ENCODE data around the gene P2RY6.

The P2RY6 gene

GRCh38 chr11:73296501-73297230 lies 24.5 kb downstream of the P2RY6 start:
- no peaks in the 10 kb centered on the region for H3K36me3 ChIP-seq (ENCODE audit: control insufficient read depth, low read depth, low read length)
- peaks cover 7% of the 10 kb centered on the region for H3K4me1 ChIP-seq (ENCODE audit: control insufficient read depth, low read depth, low read length)
- no peak overlapping the region for H3K27ac ChIP-seq (ENCODE audit: low read length)
- no peak overlapping the region for H3K4me3 ChIP-seq (ENCODE audit: low read length)
- H3K9me3 ChIP-seq (ENCODE audit: control insufficient read depth, low read depth, low read length), result no peaks in the 10 kb centered on the region
- no peak overlapping the region for H3K9ac ChIP-seq (ENCODE audit: low read length)
- no peaks in the 10 kb centered on the region for H3K27me3 ChIP-seq (ENCODE audit: control insufficient read depth, insufficient read depth, low read length)

GRCh38 chr11:73297231-73297590 lies 25.1 kb downstream of the P2RY6 start:
- Histone ChIP-seq H3K9me3 (ENCODE audit: control insufficient read depth, low read depth, low read length) (no peaks in the 10 kb centered on the region), H3K27ac (ENCODE audit: low read length) (no peak overlapping the region), H3K4me3 (ENCODE audit: low read length) (no peak overlapping the region), H3K4me1 (ENCODE audit: control insufficient read depth, low read depth, low read length) (peaks cover 7% of the 10 kb centered on the region), H3K36me3 (ENCODE audit: control insufficient read depth, low read depth, low read length) (no peaks in the 10 kb centered on the region), H3K9ac (ENCODE audit: low read length) (no peak overlapping the region), H3K27me3 (ENCODE audit: control insufficient read depth, insufficient read depth, low read length) (no peaks in the 10 kb centered on the region)

- Histone ChIP-seq H3K4me1 (ENCODE audit: control insufficient read depth, low read depth, low read length) (peaks cover 7% of the 10 kb centered on the region), H3K36me3 (ENCODE audit: control insufficient read depth, low read depth, low read length) (no peaks in the 10 kb centered on the region), H3K27me3 (ENCODE audit: control insufficient read depth, insufficient read depth, low read length) (no peaks in the 10 kb centered on the region), H3K9ac (ENCODE audit: low read length) (no peak overlapping the region), H3K4me3 (ENCODE audit: low read length) (no peak overlapping the region), H3K27ac (ENCODE audit: low read length) (no peak overlapping the region), H3K9me3 (ENCODE audit: control insufficient read depth, low read depth, low read length) (no peaks in the 10 kb centered on the region)
Observed at GRCh38 chr11:73297702-73298101, 25.6 kb downstream of the P2RY6 start.

GRCh38 chr11:73298233-73298632 lies 26.1 kb downstream of the P2RY6 start:
- Histone ChIP-seq H3K9me3 (ENCODE audit: control insufficient read depth, low read depth, low read length) (no peaks in the 10 kb centered on the region), H3K9ac (ENCODE audit: low read length) (no peak overlapping the region), H3K27ac (ENCODE audit: low read length) (no peak overlapping the region), H3K36me3 (ENCODE audit: control insufficient read depth, low read depth, low read length) (no peaks in the 10 kb centered on the region), H3K27me3 (ENCODE audit: control insufficient read depth, insufficient read depth, low read length) (no peaks in the 10 kb centered on the region), H3K4me3 (ENCODE audit: low read length) (no peak overlapping the region), H3K4me1 (ENCODE audit: control insufficient read depth, low read depth, low read length) (peaks cover 7% of the 10 kb centered on the region)

GRCh38 chr11:73299751-73300150 lies 27.6 kb downstream of the P2RY6 start:
- Histone ChIP-seq H3K27me3 (ENCODE audit: control insufficient read depth, insufficient read depth, low read length) (peaks cover 2% of the 10 kb centered on the region), H3K9me3 (ENCODE audit: control insufficient read depth, low read depth, low read length) (no peaks in the 10 kb centered on the region), H3K4me1 (ENCODE audit: control insufficient read depth, low read depth, low read length) (peaks cover 7% of the 10 kb centered on the region), H3K9ac (ENCODE audit: low read length) (no peak overlapping the region), H3K27ac (ENCODE audit: low read length) (no peak overlapping the region), H3K36me3 (ENCODE audit: control insufficient read depth, low read depth, low read length) (no peaks in the 10 kb centered on the region), H3K4me3 (ENCODE audit: low read length) (no peak overlapping the region)

GRCh38 chr11:73306069-73306841 lies 34.1 kb downstream of the P2RY6 start:
- Histone ChIP-seq H3K4me1 (ENCODE audit: control insufficient read depth, low read depth, low read length) (peaks cover 16% of the 10 kb centered on the region), H3K9ac (ENCODE audit: low read length) (no peak overlapping the region), H3K4me3 (ENCODE audit: low read length) (peak overlapping the region; percentile 55), H3K36me3 (ENCODE audit: control insufficient read depth, low read depth, low read length) (no peaks in the 10 kb centered on the region), H3K27ac (ENCODE audit: low read length) (no peak overlapping the region), H3K9me3 (ENCODE audit: control insufficient read depth, low read depth, low read length) (no peaks in the 10 kb centered on the region), H3K27me3 (ENCODE audit: control insufficient read depth, insufficient read depth, low read length) (peaks cover 48% of the 10 kb centered on the region)

GRCh38 chr11:73306977-73307322 lies 34.8 kb downstream of the P2RY6 start:
- H3K27ac ChIP-seq (ENCODE audit: low read length), result no peak overlapping the region

GRCh38 chr11:73307323-73308002 lies 35.3 kb downstream of the P2RY6 start:
- H3K4me3 ChIP-seq (ENCODE audit: low read length), result peak overlapping the region; percentile 80
- no peaks in the 10 kb centered on the region for H3K36me3 ChIP-seq (ENCODE audit: control insufficient read depth, low read depth, low read length)
- H3K9ac ChIP-seq (ENCODE audit: low read length), result peak overlapping the region; percentile 56
- peaks cover 48% of the 10 kb centered on the region for H3K27me3 ChIP-seq (ENCODE audit: control insufficient read depth, insufficient read depth, low read length)
- H3K27ac ChIP-seq (ENCODE audit: low read length), result no peak overlapping the region
- H3K9me3 ChIP-seq (ENCODE audit: control insufficient read depth, low read depth, low read length), result no peaks in the 10 kb centered on the region
- peaks cover 16% of the 10 kb centered on the region for H3K4me1 ChIP-seq (ENCODE audit: control insufficient read depth, low read depth, low read length)

More at GRCh38 chr11:73306977-73307322, 34.8 kb downstream of the P2RY6 start:
- H3K4me1 ChIP-seq (ENCODE audit: control insufficient read depth, low read depth, low read length), result peaks cover 16% of the 10 kb centered on the region
- H3K9ac ChIP-seq (ENCODE audit: low read length), result no peak overlapping the region
- peak overlapping the region; percentile 55 for H3K4me3 ChIP-seq (ENCODE audit: low read length)
- H3K9me3 ChIP-seq (ENCODE audit: control insufficient read depth, low read depth, low read length), result no peaks in the 10 kb centered on the region
- H3K36me3 ChIP-seq (ENCODE audit: control insufficient read depth, low read depth, low read length), result no peaks in the 10 kb centered on the region
- peaks cover 48% of the 10 kb centered on the region for H3K27me3 ChIP-seq (ENCODE audit: control insufficient read depth, insufficient read depth, low read length)

GRCh38 chr11:73308003-73308960 lies 36.1 kb downstream of the P2RY6 start, which contains the start of gene ARHGEF17:
Gene ARHGEF17, plus strand, starts transcription at chr11:73308276. Its CDS starts 363 bp downstream, at chr11:73308639.
- Histone ChIP-seq H3K9me3 (ENCODE audit: control insufficient read depth, low read depth, low read length) (no peaks in the 10 kb centered on the region), H3K27ac (ENCODE audit: low read length) (no peak within 1 kb of the TSS), H3K27me3 (ENCODE audit: control insufficient read depth, insufficient read depth, low read length) (peaks cover 48% of the 10 kb centered on the region), H3K4me3 (ENCODE audit: low read length) (peak within 1 kb of the TSS; percentile 80), H3K4me1 (ENCODE audit: control insufficient read depth, low read depth, low read length) (peaks cover 16% of the 10 kb centered on the region), H3K36me3 (ENCODE audit: control insufficient read depth, low read depth, low read length) (no peaks in the 10 kb centered on the region), H3K9ac (ENCODE audit: low read length) (peak within 1 kb of the TSS; percentile 56)

GRCh38 chr11:73308961-73309919 lies 37.1 kb downstream of the P2RY6 start:
- no peak overlapping the region for H3K27ac ChIP-seq (ENCODE audit: low read length)
- peak overlapping the region; percentile 80 for H3K4me3 ChIP-seq (ENCODE audit: low read length)
- H3K9me3 ChIP-seq (ENCODE audit: control insufficient read depth, low read depth, low read length), result no peaks in the 10 kb centered on the region
- no peaks in the 10 kb centered on the region for H3K36me3 ChIP-seq (ENCODE audit: control insufficient read depth, low read depth, low read length)
- H3K9ac ChIP-seq (ENCODE audit: low read length), result peak overlapping the region; percentile 56
- peaks cover 16% of the 10 kb centered on the region for H3K4me1 ChIP-seq (ENCODE audit: control insufficient read depth, low read depth, low read length)
- peaks cover 48% of the 10 kb centered on the region for H3K27me3 ChIP-seq (ENCODE audit: control insufficient read depth, insufficient read depth, low read length)
